SKM-1 treated with dmso at 0.1 percent for 144 hours (cell line): ENCODE results near the gene CFD.
"Not testable (repeated sequence)": the region's sequence is repeated elsewhere in the genome, so short reads cannot be mapped to it uniquely, and the experiment has no call there.

Experiments
- DNase-seq: peaks from one replicate; lab custom pipeline; 2025; ENCODE audit not compliant: unreplicated experiment; lab: John Stamatoyannopoulos, UW

Gene CFD

GRCh38 chr19:870963-871401 is 11.5 kb downstream of the CFD start:
- no peak for DNase-seq

- no peak for DNase-seq
Observed at GRCh38 chr19:871446-872265, 12.2 kb downstream of the CFD start.

GRCh38 chr19:872266-872951 is 12.9 kb downstream of the CFD start:
- DNase-seq: peak; percentile 6

- DNase-seq: no peak
Observed at GRCh38 chr19:873084-873483, 13.6 kb downstream of the CFD start.

GRCh38 chr19:873561-874041 is 14.1 kb downstream of the CFD start:
- DNase-seq: no peak

GRCh38 chr19:875265-875879 is 15.9 kb downstream of the CFD start:
- no peak for DNase-seq

GRCh38 chr19:876089-876488 is 16.6 kb downstream of the CFD start:
- no peak for DNase-seq

- no peak for DNase-seq
Observed at GRCh38 chr19:876780-877314, 17.4 kb downstream of the CFD start.

- DNase-seq: not testable (repeated sequence)
Observed at GRCh38 chr19:877992-878660, 18.7 kb downstream of the CFD start.

- DNase-seq: not testable (repeated sequence)
Observed at GRCh38 chr19:878751-879561, 19.5 kb downstream of the CFD start.

GRCh38 chr19:879711-880438 is 20.4 kb downstream of the CFD start:
- DNase-seq: no peak

- DNase-seq: no peak
Observed at GRCh38 chr19:881385-882071, 22.1 kb downstream of the CFD start.

- DNase-seq: no peak
Observed at GRCh38 chr19:882871-883497, 23.5 kb downstream of the CFD start.

- DNase-seq: no peak
Observed at GRCh38 chr19:883661-884211, 24.3 kb downstream of the CFD start.

GRCh38 chr19:884420-885211 is 25.2 kb downstream of the CFD start:
- DNase-seq: no peak

GRCh38 chr19:885536-886224 is 26.2 kb downstream of the CFD start:
- DNase-seq: no peak

- no peak for DNase-seq
Observed at GRCh38 chr19:887072-887471, 27.6 kb downstream of the CFD start.
